DMS153 treated with DMSO at 0.1 percent for 48 hours (cell line): Measurements from ENCODE around the gene FAM47E.
"Not testable (repeated sequence)": the region's sequence is repeated elsewhere in the genome, so short reads cannot be mapped to it uniquely, and the experiment has no call there.

Experiments used
- DNase-seq: peaks from one replicate; lab custom pipeline; 2025; ENCODE audit not compliant: unreplicated experiment; lab: John Stamatoyannopoulos, UW

The FAM47E gene

GRCh38 chr4:76224171-76224570, 27.4 kb upstream of the FAM47E start:
- DNase-seq, result no peak

GRCh38 chr4:76226418-76226817, 25.1 kb upstream of the FAM47E start:
- no peak for DNase-seq

GRCh38 chr4:76232681-76233080, 18.8 kb upstream of the FAM47E start:
- no peak for DNase-seq

GRCh38 chr4:76233083-76233482, 18.4 kb upstream of the FAM47E start:
- no peak for DNase-seq

- no peak for DNase-seq
Observed at GRCh38 chr4:76233529-76233928, 18.0 kb upstream of the FAM47E start.

- no peak for DNase-seq
Observed at GRCh38 chr4:76233967-76234678, 17.4 kb upstream of the FAM47E start.

GRCh38 chr4:76234679-76235044, 16.9 kb upstream of the FAM47E start:
- DNase-seq, result no peak

GRCh38 chr4:76235407-76235806, 16.1 kb upstream of the FAM47E start:
- DNase-seq, result no peak

GRCh38 chr4:76235915-76236314, 15.6 kb upstream of the FAM47E start:
- no peak for DNase-seq

GRCh38 chr4:76238236-76238635, 13.3 kb upstream of the FAM47E start:
- no peak for DNase-seq

GRCh38 chr4:76238701-76239100, 12.8 kb upstream of the FAM47E start:
- no peak for DNase-seq

GRCh38 chr4:76240236-76240635, 11.3 kb upstream of the FAM47E start:
- no peak for DNase-seq

GRCh38 chr4:76243877-76244276, 7.6 kb upstream of the FAM47E start:
- not testable (repeated sequence) for DNase-seq

- peak; percentile 7 for DNase-seq
Observed at GRCh38 chr4:76246025-76246424, 5.5 kb upstream of the FAM47E start.

- DNase-seq, result no peak
Observed at GRCh38 chr4:76246852-76247251, 4.7 kb upstream of the FAM47E start.

GRCh38 chr4:76250962-76251361, 559 bp upstream of the FAM47E start:
- DNase-seq, result no peak

GRCh38 chr4:76252271-76252653, 741 bp downstream of the FAM47E start:
- no peak for DNase-seq

GRCh38 chr4:76253511-76253910, 2.0 kb downstream of the FAM47E start:
- no peak for DNase-seq

- no peak for DNase-seq
Observed at GRCh38 chr4:76256032-76256431, 4.5 kb downstream of the FAM47E start.

- DNase-seq, result no peak
Observed at GRCh38 chr4:76256968-76257367, 5.4 kb downstream of the FAM47E start.

- DNase-seq, result no peak
Observed at GRCh38 chr4:76257824-76258223, 6.3 kb downstream of the FAM47E start.

- DNase-seq, result no peak
Observed at GRCh38 chr4:76260571-76260970, 9.1 kb downstream of the FAM47E start.

GRCh38 chr4:76265631-76266218, 14.2 kb downstream of the FAM47E start:
- no peak for DNase-seq
